GM06990 (cell line): ENCODE measurements around the gene SLC25A26.

Experiments
- DNase-seq: peaks from one replicate; pipeline ENCODE4 v3.0.0-alpha.2; 2011; ENCODE audit not compliant: insufficient read length; ENCODE audit errors: extremely low read depth
- H3K27me3 ChIP-seq: replicated peaks from 2 replicates; pipeline ENCODE4 v1.6.0; 2011; ENCODE audit warnings: low read length; ENCODE audit not compliant: control insufficient read depth, insufficient read depth
- H3K36me3 ChIP-seq: 2 replicates; pipeline ENCODE4 v1.5.1; 2011; ENCODE audit warnings: low read length; ENCODE audit not compliant: control insufficient read depth, insufficient read depth
- H3K4me3 ChIP-seq: replicated peaks from 2 replicates; pipeline ENCODE4 v1.5.1; 2011; ENCODE audit warnings: low read depth, mild to moderate bottlenecking, control low read depth, low read length
- TF ChIP-seq, protein P1 (sequence below): IDR thresholded peaks from 2 replicates; pipeline ENCODE4 v1.5.1; 2011; ENCODE audit warnings: low read length, control low read depth, mild to moderate bottlenecking, inconsistent platforms; ENCODE audit not compliant: insufficient read depth, poor library complexity, severe bottlenecking

Gene SLC25A26

GRCh38 chr3:66382142-66382541, 161.3 kb downstream of the SLC25A26 start:
- TF ChIP-seq, protein P1, sequence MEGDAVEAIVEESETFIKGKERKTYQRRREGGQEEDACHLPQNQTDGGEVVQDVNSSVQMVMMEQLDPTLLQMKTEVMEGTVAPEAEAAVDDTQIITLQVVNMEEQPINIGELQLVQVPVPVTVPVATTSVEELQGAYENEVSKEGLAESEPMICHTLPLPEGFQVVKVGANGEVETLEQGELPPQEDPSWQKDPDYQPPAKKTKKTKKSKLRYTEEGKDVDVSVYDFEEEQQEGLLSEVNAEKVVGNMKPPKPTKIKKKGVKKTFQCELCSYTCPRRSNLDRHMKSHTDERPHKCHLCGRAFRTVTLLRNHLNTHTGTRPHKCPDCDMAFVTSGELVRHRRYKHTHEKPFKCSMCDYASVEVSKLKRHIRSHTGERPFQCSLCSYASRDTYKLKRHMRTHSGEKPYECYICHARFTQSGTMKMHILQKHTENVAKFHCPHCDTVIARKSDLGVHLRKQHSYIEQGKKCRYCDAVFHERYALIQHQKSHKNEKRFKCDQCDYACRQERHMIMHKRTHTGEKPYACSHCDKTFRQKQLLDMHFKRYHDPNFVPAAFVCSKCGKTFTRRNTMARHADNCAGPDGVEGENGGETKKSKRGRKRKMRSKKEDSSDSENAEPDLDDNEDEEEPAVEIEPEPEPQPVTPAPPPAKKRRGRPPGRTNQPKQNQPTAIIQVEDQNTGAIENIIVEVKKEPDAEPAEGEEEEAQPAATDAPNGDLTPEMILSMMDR, result no peak
- no peak for DNase-seq
- Histone ChIP-seq H3K27me3 (no peaks in the 10 kb centered on the region), H3K4me3 (no peak overlapping the region), H3K36me3 (peaks cover 30% of the 10 kb centered on the region)

- TF ChIP-seq, protein P1, result no peak
- peaks cover 30% of the 10 kb centered on the region for H3K36me3 ChIP-seq
- DNase-seq, result no peak
- H3K4me3 ChIP-seq, result no peak overlapping the region
- H3K27me3 ChIP-seq, result no peaks in the 10 kb centered on the region
Observed at GRCh38 chr3:66383023-66383422, 162.2 kb downstream of the SLC25A26 start.

DNA sequence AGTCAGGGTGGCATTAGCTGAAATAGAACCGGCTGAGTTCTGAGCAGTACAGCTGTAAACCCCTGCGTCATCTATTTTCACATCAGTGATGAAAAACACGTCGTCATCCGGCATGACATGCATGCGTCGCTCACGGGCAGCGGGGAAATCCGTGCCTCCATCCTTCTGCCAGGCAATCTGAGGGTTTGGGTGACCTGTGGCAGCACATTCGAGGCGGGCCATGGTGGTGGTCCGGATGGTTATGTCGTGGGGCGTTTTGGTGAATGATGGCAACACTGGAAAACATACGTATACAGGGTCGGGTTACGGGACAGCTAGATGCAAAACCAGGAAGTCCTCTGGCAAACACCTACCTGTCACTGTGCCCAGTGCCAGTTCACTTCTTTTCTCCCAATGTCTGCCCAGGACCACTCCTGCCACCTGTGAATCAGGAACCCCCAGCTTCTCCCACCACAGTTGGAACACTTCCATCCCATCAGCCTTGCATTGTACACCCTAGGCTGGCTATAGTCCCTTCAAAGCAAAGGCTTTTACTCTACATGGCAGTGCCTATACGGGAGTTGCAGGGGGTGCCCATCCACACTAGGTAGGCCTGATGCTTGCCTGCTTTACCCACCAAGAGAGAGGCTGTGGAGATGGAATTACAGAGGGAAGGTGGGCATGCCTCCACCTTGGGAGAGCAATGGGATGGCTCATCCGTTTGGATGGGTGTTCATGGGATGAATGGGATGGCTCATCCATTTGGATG, 163.4 kb downstream of the SLC25A26 start:
- TF ChIP-seq, protein P1, result no peak
- no peak for DNase-seq
- Histone ChIP-seq H3K36me3 (peaks cover 30% of the 10 kb centered on the region), H3K27me3 (no peaks in the 10 kb centered on the region), H3K4me3 (no peak overlapping the region)

DNA sequence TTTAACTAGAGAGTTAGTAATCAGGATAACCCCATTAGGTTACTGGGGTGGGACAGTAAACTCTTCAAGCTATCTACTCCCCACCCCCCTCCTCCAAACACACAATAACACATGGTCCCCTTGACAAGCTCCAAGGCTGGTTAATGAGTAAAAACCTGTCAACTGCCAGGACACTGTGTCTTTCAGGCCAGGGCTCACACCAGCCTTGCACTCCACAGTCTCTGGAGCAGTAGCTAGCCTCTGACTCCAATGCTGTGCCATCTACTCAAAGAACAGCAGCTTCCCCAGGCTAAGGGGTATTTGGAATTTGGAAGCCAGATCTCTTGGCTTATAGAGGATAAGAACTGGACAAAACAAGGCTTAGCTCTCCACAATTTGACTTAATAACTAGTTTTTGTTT, 164.3 kb downstream of the SLC25A26 start:
- DNase-seq, result no peak
- Histone ChIP-seq H3K27me3 (no peaks in the 10 kb centered on the region), H3K4me3 (no peak overlapping the region), H3K36me3 (peaks cover 27% of the 10 kb centered on the region)
- TF ChIP-seq, protein P1, result no peak

GRCh38 chr3:66386011-66386924, 165.5 kb downstream of the SLC25A26 start:
- H3K4me3 ChIP-seq, result no peak overlapping the region

More at GRCh38 chr3:66386011-66386924, 165.5 kb downstream of the SLC25A26 start:
- TF ChIP-seq, protein P1, result no peak
- DNase-seq, result peak; percentile 69
- H3K27me3 ChIP-seq, result no peaks in the 10 kb centered on the region
- H3K36me3 ChIP-seq, result peaks cover 19% of the 10 kb centered on the region
